Stimulated activated CD8-positive, alpha-beta memory T cell treated with anti-CD3 and anti-CD28 coated beads, Interleukin-4, amount 100 ng/mL, for 4 hours (primary cell): ENCODE results near the gene CCBE1.
"Not testable (repeated sequence)": the region's sequence is repeated elsewhere in the genome, so short reads cannot be mapped to it uniquely, and the experiment has no call there.

Source experiments
- DNase-seq, 2 donors: peaks; one replicate each; pipeline ENCODE4 v3.0.0-alpha.2; 2020; ENCODE audit warnings: low read depth in 2 of 2, low spot score in 1 of 2

Gene CCBE1

DNA sequence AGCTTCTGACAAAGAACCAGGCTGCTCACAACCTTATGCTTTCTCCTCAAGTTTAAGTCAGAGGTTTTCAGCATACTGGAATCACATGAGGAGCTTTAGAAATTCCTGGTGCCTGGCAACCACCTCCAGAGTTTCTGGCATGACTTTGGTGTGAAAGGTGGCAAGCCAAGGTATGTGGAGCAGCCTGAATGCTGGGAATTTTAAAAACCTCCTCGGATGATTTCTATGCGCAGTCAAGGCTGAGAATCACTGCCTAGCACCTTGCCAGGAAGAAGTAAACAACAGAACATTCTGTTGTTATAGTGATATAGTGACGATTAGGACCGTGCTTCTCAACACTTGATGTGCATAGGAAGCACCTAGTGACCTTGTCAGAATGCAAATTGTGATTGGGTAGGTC is 11.7 kb downstream of the CCBE1 start:
- no peak for DNase-seq

DNA sequence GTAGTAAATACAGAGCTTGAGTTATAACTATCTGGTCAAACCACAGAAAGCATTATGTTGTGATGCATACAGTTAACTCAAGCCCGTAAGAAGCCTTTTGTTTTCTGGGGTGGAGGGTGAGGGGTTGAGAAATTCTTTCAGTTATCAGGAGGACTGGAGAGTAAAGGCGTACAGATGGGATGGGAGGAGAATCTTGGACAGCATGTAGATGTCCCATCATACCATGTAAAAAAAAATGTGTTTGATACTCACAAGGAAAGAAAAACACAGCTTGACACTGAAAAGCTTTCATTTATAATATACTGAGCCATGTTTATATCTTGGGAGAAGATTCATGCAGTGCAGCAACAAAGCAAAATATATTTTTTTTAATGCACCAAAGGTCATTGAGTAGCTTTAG is 12.4 kb downstream of the CCBE1 start:
- DNase-seq: no peak

DNA sequence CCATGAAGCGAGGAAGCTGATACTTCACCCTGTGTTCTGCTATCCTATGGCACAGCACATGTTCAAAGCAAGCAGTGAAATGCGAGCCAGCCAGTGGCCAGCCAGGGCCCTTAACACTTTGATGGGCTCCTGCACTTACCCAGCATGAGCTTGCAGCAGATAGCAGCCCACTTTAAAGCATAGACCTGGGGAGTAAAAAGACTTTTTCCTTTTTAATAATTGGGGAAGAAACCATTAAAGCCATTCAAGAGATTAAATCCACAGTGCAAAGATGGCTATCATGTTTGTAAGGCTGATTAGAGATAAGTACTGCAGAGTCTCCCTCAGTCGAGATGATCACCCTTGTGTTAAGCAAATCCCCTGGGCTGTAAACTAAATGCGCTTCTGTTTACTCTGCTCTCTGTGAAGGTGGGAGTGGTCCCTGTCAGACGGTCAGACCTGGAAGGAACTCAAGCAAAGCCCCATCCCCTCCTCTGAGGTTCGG is 15.7 kb downstream of the CCBE1 start:
- DNase-seq: no peak

DNA sequence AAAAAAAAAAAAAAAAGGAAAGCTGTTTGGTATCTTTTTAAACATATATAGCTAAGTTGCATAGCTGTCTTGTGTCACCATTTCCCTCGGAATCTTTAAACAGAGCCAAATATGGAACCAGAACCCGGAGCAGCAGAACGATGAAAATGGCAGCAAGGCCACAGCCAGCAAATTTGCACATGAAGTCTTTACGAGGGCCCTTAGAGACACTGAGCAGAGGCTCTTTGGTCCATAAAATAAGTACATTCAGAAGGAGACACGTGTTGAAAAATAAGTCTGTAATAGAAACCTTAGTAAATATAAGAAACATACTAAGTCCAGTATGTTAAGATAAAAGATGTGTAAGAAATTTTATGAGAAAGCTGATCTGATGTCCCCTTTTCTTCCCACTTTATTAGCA is 16.2 kb downstream of the CCBE1 start:
- no peak for DNase-seq

DNA sequence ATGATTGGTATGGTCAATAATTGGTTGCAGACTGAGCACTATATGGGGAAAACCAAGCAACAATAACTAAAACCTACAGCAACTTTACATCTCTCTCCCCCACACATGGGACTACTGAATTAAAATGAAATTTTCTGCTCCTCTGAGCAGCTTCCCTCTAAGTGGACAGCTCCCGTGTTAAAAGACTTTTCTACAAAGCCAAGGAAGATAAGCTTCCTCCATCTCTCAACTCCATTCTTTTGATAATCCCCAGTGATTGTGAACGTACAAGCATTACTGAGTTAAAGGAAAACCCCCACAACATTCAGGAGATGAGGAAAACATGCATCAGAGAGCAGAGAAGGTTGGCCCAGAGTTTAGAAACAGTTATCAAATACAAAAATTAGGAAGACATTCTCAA is 21.9 kb downstream of the CCBE1 start:
- no peak for DNase-seq

DNA sequence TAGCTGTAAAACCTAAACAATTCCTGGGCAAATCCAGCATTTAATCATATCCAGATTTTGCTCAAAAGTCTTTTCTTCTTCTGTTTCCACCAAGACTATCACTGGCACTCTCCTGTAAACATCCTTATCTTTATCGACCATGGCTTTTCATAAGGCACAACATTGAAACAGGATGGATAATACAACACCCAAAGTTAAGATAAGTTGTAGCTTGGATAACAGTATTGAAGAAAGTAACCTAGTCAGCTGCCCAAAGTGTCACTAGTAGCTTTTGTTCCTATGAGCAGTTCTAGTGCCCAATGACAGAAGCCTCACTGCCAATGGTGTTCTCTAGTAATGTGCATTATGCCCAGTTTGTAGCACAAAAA is 22.3 kb downstream of the CCBE1 start:
- DNase-seq: no peak

DNA sequence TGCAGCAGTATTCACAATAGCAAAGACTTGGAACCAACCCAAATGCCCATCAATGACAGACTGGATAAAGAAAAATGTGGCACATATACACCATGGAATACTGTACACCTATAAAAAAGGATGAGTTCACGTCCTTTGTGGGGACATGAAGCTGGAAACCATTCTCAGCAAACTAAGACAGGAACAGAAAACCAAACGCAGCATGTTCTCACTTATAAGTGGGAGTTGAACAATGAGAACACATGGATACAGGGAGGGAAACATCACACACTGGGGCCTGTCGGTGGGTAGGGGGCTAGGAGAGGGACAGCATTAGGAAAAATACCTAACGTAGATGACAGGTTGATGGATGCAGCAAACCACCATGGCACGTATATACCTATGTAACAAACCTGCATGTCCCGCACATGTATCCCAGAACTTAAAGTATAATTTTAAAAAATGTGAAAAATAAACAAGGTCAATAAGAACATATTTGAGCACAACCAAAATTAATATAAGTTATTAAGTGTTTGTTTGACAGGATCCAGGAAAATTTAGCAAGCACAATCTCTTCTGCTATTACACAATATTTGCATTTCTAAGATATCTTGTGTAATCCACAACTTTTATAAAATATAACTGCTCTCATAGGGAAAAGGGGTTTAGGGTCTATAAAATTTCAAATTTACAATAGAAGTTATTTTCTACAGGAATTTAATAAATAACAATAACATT is 22.9 kb downstream of the CCBE1 start:
- no peak for DNase-seq

DNA sequence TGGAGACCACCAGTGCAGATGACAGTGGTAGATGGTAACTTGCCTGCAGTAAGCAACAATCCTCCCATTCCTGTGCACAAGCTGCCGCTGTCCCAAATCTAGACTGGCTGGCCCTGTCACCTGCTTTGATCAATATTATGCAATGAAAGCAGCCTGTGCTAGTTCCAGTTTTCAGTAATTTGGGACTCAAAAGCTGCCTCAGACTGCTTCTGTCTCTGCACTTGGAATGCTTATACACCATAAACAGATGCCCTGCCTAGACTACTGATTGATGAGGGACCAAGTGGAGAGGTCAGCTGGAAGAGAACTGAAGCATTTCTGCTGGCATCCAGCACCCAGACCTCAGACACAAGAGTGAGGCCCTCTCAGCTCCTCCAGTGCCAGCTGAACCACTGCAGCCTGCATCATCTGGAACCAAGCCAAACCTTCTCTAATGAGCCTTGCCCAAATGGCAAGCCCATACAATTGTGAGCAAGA is 24.9 kb downstream of the CCBE1 start:
- no peak for DNase-seq

DNA sequence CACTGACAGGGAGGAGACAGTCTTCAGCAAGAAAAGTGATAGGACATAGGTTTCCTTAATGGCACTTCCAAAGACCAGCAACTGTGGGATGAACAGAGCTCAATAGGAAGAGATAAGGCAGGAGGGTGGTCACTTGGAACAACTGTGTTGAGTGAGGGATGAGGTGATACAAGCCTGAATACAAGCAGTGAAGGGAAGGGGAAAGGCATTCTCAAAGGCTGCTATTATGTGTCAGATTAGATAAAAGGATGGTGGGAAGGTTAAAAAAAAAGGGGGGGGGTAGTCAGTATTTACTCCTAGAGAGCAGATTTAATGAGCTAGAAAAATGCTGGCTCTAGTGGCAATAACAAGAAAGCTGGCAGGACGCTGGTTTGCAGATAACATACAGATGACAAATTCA is 25.7 kb downstream of the CCBE1 start:
- DNase-seq: no peak

DNA sequence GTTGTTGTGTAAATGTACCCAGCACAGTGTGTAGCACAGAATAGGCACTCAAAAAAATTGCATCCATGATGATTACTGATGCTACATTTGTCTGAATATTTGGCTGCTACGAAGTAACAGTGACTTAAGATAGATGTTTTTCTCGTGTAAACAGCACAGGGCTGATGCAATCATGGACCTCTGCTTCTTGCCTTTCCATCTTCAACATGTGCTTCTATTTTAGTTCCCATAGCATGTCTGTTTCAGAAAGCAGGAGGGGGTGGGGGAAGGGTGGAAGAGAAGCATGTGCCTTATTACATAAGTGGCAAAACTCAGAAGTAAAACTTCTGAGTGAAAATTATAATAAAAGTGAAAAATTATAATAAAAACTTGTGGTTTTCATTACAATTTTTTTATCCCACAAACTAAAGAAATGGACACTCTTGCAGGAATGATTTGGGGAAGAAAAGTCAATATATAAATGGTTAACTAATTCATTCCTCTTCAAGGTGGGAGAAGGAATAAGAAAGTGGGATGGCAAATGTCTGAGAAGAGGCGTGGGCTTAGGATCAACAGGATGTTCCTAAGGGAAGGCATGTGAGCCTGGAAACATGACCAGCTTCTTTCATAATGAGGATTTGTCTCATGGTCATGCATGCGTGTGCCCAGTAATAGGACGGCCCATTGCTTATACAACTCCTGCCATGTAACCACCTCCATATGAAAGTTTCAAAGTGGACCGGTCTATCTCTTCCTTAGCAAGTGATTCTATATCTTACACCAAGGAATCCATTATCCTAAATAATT is 27.2 kb downstream of the CCBE1 start:
- no peak for DNase-seq

DNA sequence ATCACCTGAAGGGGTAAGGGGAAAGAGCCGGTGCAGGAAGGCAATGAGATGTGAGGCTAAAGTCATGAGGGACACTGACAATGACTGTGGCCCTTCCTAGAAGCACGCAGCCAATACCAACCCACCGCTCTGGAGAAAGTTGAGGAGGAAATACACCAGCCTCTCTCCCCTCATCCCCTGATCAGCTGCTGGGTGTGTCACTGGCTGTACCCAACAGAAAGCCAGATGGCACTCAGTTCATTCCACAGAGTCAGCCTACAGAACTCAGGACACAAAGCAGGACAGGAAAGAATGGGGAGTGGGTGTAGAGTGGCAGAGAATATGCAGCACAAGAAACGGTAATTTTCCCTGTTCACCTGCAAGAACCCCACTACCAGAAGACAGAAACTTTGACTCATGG is 29.7 kb downstream of the CCBE1 start:
- no peak for DNase-seq

DNA sequence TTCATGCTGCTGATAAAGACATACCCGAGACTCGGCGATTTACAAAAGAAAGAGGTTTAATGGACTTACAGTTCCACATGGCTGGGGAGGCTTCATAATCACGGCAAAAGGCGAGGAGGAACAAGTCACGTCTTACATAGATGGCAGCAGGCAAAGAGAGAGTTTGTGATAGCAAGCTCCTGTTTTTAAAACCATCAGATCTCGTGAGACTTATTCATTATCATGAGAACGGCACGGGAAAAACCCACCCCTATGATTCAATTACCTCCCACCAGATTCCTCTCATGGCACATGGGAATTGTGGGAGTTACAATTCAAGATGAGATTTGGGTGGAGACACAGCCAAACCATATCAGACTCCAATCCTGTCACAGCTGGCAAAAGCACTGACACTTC is 31.2 kb downstream of the CCBE1 start:
- not testable (repeated sequence) for DNase-seq

DNA sequence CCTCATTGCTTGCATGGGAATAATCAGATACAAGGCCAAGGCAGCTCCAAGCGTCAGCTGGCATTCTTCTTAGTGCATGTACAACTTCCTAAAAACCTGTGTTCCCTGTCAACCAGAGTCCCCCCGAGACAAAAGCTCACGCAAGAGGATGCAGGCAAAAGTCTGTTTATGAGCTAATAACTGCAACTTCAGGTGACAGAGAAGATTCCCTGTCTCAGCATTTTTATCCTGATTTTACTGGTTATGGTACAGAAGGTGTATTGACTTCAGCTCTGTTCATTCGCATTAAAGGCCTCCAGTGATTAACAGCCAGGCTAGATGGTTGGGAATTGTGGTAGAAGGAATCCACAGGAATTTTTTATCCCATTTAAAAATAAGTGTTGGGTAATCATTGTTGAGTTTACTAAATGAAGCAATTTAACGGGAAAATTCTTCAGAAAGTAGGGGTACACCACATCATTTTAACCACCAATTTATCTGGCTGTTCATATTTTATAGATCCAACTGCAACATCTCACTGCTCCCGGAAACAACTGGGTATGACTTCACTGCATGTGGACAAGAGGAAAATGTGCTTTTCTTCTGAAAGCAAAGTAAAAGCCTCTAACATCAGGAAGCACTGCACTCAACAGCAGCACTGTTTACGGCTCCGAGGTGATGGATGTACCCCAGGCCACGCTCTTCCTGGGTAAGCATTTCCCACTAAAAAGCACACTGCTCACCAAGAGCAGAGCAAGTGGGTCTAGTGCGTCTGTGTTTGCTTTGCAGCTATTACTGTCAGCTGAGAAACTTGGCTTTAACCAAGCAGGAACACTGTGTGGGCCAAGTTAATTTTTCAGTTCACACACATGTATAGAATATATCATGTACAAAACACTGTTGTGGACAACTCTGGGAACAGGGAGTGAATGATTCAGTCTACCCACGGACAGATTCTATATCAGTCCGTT is 31.9 kb downstream of the CCBE1 start:
- DNase-seq: no peak

DNA sequence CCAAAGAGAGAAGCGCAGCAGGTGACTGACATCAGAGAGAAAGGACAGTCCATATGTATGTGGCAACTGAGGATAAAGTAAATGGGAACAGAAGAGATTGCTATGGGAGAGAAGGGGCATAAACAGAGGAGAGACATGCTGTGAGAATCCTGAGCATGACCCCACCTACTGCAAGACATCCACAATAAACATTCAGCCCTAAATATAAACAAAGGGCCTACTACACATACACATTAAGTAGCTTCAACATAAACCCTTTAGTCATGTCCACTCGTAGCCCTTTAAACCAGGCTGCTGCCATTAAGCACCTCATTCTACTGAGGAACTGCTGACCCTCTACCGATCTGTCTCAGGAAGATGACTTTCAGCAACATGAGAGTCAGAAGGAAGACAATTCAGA is 32.9 kb downstream of the CCBE1 start:
- DNase-seq: no peak

DNA sequence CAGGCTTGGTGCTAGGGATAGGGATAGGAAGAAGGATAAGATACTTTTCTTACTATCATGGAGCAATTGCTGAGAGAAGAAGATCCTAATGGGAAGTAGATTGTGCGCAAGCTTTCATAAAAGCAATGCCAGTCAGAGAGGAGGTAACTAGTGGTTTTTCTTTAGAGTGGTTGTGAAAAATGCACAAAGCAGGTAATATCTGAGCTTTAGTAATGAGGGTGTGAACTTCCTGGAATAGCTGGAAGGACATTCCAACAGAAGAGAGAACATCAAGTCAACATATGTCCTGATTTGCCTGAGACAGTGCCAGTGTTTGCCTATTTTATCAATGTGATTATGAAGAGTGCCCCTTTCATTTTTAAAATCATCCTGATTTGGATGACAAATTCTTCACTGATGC is 34.1 kb downstream of the CCBE1 start:
- DNase-seq: no peak

DNA sequence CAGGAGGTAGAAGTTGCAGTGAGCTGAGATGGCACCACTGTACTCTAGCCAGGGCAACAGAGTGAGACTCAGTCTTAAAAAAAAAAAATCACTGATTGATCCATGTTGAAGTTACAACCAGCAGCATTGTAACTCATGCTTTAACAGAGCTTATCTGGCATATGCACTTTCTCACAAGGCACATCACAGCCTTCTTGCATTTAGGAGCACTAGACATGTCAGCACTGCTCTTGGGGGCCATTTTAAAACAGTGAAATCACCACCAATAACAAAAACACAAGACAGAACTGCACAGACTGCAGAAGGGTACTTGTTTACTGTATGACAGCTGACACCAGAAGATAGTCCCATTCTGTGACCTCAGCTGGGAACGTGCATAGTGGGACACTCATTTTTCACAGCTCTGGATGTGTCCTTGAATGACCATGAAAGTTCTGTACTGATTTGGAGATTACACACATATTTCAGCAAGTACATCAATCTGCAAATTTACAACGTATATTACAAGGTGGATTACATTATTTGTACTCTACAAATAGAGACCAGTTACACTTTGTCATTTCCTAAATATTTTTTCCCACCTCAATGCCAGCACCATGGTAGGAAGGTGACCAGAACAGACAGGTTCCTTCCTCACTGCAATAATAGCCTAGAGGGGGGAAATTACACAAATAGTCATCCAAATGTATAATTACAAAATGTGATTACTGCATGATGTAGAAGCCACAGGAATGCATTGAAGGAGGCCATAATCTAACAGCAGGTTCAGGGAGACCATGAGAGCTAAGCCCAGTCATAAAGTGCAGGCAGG is 35.1 kb downstream of the CCBE1 start:
- no peak for DNase-seq

DNA sequence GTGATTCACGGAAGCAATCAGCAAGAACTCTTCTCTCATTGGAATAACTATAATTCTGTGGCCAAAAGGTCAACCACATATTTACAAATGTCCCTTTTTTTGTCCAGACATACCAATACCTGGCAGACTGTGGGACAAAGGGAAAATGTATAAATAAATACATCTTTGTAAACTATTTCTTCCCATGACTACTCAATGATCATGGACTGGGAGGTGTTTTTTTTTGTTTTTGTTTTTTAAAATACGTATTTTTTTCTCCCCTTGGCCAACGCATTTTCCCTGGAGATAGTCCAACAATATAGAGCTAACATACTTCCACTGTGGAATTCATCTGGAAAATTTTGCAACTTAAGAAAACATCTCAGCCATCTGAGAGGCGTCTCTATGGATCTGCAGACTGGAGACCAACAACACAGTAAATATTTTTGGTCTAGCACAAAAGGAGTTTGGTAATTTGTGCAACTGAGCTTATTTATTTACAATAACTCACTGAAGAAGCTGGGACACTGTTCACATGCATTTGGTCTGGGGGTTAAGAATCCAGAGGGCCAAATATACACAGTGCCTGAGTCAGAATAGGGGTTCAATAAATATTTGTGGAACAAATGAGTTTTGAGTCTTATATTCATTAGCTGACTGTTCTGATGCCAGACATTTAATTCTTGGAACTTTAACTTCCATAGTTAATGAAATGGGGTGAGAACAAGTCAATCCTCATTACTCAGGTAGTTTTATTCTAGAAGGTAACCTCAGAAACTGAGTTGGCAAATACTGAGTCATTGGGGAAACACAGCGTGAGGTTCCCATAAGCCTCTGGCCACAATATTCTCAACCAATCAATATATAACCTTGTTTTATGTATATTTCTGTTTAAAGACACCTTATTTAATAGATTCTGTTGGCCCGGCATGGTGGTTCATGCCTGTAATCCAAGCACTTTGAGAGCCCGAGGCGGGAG is 36.2 kb downstream of the CCBE1 start:
- no peak for DNase-seq

DNA sequence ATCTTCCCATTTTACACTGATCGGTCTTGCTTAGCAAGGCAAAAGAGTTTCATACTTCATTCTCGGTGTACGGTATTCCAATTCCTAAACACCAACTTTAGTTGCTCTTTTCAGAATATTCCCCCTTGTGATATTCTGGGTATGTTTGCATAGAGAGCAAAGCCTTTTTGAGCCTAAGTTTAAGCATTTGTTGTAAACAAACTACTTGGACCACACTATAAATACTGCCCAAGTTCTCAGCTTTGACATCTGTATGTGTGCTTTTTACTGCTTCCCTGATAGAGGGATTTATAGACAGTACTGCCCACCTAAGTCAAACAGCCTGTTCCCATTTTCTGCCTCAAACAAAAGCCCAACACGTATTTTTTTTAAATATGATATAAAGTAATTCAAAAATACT is 36.9 kb downstream of the CCBE1 start:
- no peak for DNase-seq

DNA sequence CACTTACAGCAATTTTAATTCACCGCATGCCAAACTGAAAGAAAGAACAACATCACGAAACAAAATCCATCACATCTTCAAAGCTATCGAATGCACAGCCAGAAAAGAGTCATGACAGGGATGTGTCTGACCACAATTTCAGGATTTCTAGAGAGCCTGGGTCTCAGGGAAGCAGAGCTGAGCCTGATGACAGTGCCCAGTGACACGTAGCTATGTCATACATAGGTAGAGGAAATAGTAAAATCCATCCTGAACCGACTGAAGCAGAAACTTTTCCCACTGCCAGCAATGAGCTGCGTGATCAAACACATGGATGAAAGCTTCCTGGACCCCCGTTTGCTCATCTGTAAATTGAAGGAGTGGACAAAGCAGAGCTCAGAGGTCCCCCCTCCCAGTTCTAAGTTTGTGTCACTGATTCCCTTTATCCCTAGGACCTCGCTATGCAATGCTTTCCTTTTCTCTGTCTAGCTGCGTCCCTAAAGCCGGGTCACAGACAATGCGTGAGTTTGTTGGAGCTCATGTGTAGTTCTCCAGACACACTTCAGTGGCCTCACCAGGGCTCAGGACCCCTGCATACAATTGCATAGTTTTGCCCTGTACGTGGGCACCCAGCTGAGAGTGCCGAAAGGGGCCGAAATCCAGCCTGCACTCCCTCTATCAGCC is 37.6 kb downstream of the CCBE1 start:
- DNase-seq: no peak
